K562 (cell line): ENCODE results near the gene RASIP1. TPM values are rescaled to one million over a fixed set of nuclear protein-coding genes. Genes with fewer than 3 reads are reported as not detected.
A peak's percentile ranks its signal among the peaks of the same experiment; 100 is the strongest.

Experiments used
- HNRNPK ChIP-seq: fragments of 200-400 bp; formaldehyde crosslinking; IDR thresholded peaks from one replicate; pipeline ENCODE4 v1.6.1; 2018; ENCODE audit warnings: mild to moderate bottlenecking, low read depth, low read length; ENCODE audit not compliant: poor library complexity, severe bottlenecking
- HNRNPLL ChIP-seq: fragments of 200-400 bp; formaldehyde crosslinking; IDR thresholded peaks from 2 replicates; pipeline ENCODE4 v1.6.1; 2017; ENCODE audit warnings: low read length, low read depth, mild to moderate bottlenecking; ENCODE audit not compliant: poor library complexity, severe bottlenecking
- KLF6 ChIP-seq: fragments of 250-450 bp; sonication (Bioruptor Pico); IDR thresholded peaks from 2 replicates; pipeline ENCODE4 v1.4.0; 2020; ENCODE audit warnings: mild to moderate bottlenecking, moderate library complexity, borderline replicate concordance
- L3MBTL2 ChIP-seq: fragments of 450-650 bp; IDR thresholded peaks from 2 replicates; pipeline ENCODE4 v1.6.1; 2016; ENCODE audit warnings: mild to moderate bottlenecking, moderate library complexity
- PCBP1 ChIP-seq: fragments of 200-400 bp; formaldehyde crosslinking; IDR thresholded peaks from 2 replicates; pipeline ENCODE4 v1.6.1; 2018; ENCODE audit warnings: mild to moderate bottlenecking, low read depth, low read length; ENCODE audit not compliant: poor library complexity, severe bottlenecking
- SRSF9 ChIP-seq: fragments of 200-400 bp; formaldehyde crosslinking; IDR thresholded peaks from 2 replicates; pipeline ENCODE4 v1.6.1; 2017; ENCODE audit warnings: low read depth, low read length, borderline replicate concordance
- ZNF384 ChIP-seq: IDR thresholded peaks from 2 replicates; pipeline ENCODE4 v1.6.1; 2012; ENCODE audit warnings: low read depth, low read length, improper control_type of control experiment
- ZNF41 ChIP-seq: fragments of 250-450 bp; sonication (Bioruptor Pico); conservative IDR thresholded peaks from 2 replicates; pipeline ENCODE4 v1.4.0; 2020; ENCODE audit warnings: mild to moderate bottlenecking
- ZNF717 ChIP-seq: fragments of 250-450 bp; sonication (Bioruptor Pico); IDR thresholded peaks from 2 replicates; pipeline ENCODE4 v1.5.0; 2021
- polyA plus RNA-seq, 8 experiments: library from polyadenylated mRNA; depleted of rRNA in 4 of 8; stranded (reverse) in 5 of 8; unstranded in 3 of 8; fragments of >200 nt; fragmentation: Nextera tagmentation in 2 of 8; fragmentation: Illumina TruSeq in 1 of 8; extraction: Ambion mirVana in 2 of 8; extraction: Trizol in 1 of 8; gene quantifications; 2 replicates each; pipeline versions ENCODE4 v1.2.1 to v1.2.3, GENCODE V29; 2011 to 2014; ENCODE audit warnings: inconsistent platforms in 1 of 8, missing spikeins in 1 of 8
- total RNA-seq, 7 experiments: library from RNA; depleted of rRNA in 6 of 7; stranded (reverse); fragments of >200 nt in 6 of 7; fragmentation: Illumina TruSeq in 2 of 7; extraction: Trizol in 2 of 7; gene quantifications; 2 replicates each; pipeline versions ENCODE4 v1.2.1 to v1.2.3, GENCODE V29; 2011 to 2021; ENCODE audit warnings: low replicate concordance in 1 of 7
- TF ChIP-seq, protein P1 (sequence below): sonication (generic); formaldehyde crosslinking; IDR thresholded peaks from 2 replicates; pipeline ENCODE4 v1.8.1; 2023; ENCODE audit warnings: mild to moderate bottlenecking, missing genetic modification reagents
- TF ChIP-seq, protein P2 (sequence below): fragments of 450-650 bp; formaldehyde crosslinking; IDR thresholded peaks from 2 replicates; pipeline ENCODE4 v1.4.0; 2020; ENCODE audit warnings: mild to moderate bottlenecking, mixed read lengths
- TF ChIP-seq, protein P3 (sequence below): fragments of 450-650 bp; conservative IDR thresholded peaks from 2 replicates; pipeline ENCODE4 v1.6.1; 2016; ENCODE audit warnings: missing genetic modification characterization, low read depth, mild to moderate bottlenecking, control low read depth, missing compliant biosample characterization

The RASIP1 gene
- total and polyA plus RNA-seq, 9 of the 15 experiments (the other 6 are each of a cell fraction or from before 2014, with no cell fraction given), result 0.20 to 4.7 (median 1.5) TPM

DNA sequence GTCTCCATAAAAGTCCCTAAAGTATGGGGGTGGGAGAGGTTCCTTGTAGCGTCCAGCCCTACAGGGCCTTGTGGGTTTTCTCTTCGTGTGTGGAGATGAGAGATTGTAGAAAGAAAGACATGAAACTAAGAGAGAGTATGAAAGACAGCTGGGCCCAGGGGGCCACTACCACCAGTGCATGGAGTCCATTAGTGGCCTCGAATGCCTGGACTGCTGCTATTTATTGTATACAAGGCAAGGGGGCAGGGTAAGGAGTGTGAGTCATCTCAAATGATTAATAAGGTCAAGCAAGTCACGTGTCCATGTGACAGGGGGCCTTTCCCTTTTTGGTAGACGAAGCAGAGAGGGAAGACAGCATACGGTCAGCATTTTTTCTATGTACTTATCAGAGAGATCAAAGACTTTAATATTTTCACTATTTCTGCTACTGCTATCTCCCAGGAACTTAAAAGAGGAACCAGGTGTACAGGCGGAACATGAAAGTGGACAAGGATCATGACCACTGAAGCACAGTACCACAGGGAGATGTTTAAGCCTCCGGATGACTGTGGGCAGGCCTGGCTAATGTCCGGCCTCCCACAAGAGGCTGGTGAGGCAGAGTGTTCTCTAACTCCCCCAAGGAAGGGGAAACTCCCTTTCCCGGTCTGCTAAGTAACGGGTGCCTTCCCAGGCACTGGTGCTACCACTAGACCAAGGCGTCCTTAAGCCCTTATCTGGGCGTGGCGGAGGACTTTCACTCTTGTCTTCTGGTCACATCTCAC is 40.4 kb upstream of the RASIP1 start (continued):
- TF ChIP-seq, protein P1, sequence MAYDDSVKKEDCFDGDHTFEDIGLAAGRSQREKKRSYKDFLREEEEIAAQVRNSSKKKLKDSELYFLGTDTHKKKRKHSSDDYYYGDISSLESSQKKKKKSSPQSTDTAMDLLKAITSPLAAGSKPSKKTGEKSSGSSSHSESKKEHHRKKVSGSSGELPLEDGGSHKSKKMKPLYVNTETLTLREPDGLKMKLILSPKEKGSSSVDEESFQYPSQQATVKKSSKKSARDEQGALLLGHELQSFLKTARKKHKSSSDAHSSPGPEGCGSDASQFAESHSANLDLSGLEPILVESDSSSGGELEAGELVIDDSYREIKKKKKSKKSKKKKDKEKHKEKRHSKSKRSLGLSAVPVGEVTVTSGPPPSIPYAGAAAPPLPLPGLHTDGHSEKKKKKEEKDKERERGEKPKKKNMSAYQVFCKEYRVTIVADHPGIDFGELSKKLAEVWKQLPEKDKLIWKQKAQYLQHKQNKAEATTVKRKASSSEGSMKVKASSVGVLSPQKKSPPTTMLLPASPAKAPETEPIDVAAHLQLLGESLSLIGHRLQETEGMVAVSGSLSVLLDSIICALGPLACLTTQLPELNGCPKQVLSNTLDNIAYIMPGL (CRISPR knock-in tag), result no peak
- TF ChIP-seq L3MBTL2 (peak; percentile 95), PCBP1 (no peak), ZNF384 (peak; percentile 65; the same call in 1 of the 2 replicates), HNRNPK (no peak), KLF6 (no peak), ZNF41 (CRISPR knock-in tag) (no peak), ZNF717 (CRISPR knock-in tag) (no peak), HNRNPLL (no peak), SRSF9 (no peak)
- TF ChIP-seq, protein P2, sequence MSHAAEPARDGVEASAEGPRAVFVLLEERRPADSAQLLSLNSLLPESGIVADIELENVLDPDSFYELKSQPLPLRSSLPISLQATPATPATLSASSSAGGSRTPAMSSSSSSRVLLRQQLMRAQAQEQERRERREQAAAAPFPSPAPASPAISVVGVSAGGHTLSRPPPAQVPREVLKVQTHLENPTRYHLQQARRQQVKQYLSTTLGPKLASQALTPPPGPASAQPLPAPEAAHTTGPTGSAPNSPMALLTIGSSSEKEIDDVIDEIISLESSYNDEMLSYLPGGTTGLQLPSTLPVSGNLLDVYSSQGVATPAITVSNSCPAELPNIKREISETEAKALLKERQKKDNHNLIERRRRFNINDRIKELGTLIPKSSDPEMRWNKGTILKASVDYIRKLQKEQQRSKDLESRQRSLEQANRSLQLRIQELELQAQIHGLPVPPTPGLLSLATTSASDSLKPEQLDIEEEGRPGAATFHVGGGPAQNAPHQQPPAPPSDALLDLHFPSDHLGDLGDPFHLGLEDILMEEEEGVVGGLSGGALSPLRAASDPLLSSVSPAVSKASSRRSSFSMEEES (CRISPR knock-in tag), result peak; percentile 95
- TF ChIP-seq, protein P3, sequence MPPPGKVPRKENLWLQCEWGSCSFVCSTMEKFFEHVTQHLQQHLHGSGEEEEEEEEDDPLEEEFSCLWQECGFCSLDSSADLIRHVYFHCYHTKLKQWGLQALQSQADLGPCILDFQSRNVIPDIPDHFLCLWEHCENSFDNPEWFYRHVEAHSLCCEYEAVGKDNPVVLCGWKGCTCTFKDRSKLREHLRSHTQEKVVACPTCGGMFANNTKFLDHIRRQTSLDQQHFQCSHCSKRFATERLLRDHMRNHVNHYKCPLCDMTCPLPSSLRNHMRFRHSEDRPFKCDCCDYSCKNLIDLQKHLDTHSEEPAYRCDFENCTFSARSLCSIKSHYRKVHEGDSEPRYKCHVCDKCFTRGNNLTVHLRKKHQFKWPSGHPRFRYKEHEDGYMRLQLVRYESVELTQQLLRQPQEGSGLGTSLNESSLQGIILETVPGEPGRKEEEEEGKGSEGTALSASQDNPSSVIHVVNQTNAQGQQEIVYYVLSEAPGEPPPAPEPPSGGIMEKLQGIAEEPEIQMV (tag), result no peak
